ENCODE results near the gene RELL2.
A peak's percentile ranks its signal among the peaks of the same experiment; 100 is the strongest.

RELL2 gene

GRCh38 chr5:141649056-141649688, 12.4 kb downstream of the RELL2 start:
- H3K4me3 ChIP-seq (ENCODE audit: low read length) = no peak overlapping the region
- TF ChIP-seq CTCF (conservative IDR thresholded peaks at IDR 0.05; ENCODE audit: low read length) = no peak
- DNase-seq (ENCODE audit: low read depth) = no peak

- DNase-seq (ENCODE audit: low read depth) = no peak
- TF ChIP-seq CTCF (conservative IDR thresholded peaks at IDR 0.05; ENCODE audit: low read length) = no peak
- H3K4me3 ChIP-seq (ENCODE audit: low read length) = no peak overlapping the region
These were observed 13.2 kb downstream of the RELL2 start for GRCh38 chr5:141649972-141650371.

GRCh38 chr5:141650851-141651727, 14.3 kb downstream of the RELL2 start, which contains the start of gene FCHSD1:
Gene FCHSD1, minus strand, starts transcription at chr5:141651418. Its CDS starts 50 bp downstream, at chr5:141651368.
- H3K4me3 ChIP-seq (ENCODE audit: low read length) = peak within 1 kb of the TSS; percentile 84

DNA sequence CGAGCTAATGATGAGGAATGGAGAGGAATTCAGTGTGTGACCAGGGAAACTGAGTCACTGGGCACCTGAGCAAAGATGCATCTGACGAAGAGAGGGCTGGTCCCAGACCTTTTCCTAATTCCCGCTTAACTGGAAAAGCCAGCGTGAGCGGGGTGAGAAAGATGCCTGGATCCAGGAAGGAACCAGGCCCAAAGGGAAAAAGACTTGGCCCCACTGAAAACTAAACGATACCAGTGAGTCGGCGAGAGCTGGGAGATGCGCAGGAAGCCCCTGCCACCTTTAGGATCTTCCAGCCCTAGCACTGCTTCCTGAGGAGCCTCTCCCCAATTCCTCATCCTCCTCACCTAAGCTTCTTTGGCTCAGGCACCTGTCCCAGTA, 14.9 kb downstream of the RELL2 start:
- TF ChIP-seq CTCF (conservative IDR thresholded peaks at IDR 0.05; ENCODE audit: low read length) = no peak
- DNase-seq (ENCODE audit: low read depth) = no peak
- peak overlapping the region; percentile 84 for H3K4me3 ChIP-seq (ENCODE audit: low read length)

More at GRCh38 chr5:141650851-141651727, 14.3 kb downstream of the RELL2 start, which contains the start of gene FCHSD1:
- peak; percentile 74 for DNase-seq (ENCODE audit: low read depth)
- TF ChIP-seq CTCF (conservative IDR thresholded peaks at IDR 0.05; ENCODE audit: low read length) = no peak

- DNase-seq (ENCODE audit: low read depth) = peak; percentile 89
These were observed 17.5 kb downstream of the RELL2 start for GRCh38 chr5:141654298-141654697.

GRCh38 chr5:141655020-141655419, 18.2 kb downstream of the RELL2 start:
- H3K4me3 ChIP-seq (ENCODE audit: low read length) = no peak overlapping the region
- DNase-seq (ENCODE audit: low read depth) = no peak
- TF ChIP-seq CTCF (conservative IDR thresholded peaks at IDR 0.05; ENCODE audit: low read length) = no peak

More at GRCh38 chr5:141654298-141654697, 17.5 kb downstream of the RELL2 start:
- no peak overlapping the region for H3K4me3 ChIP-seq (ENCODE audit: low read length)
- TF ChIP-seq CTCF (conservative IDR thresholded peaks at IDR 0.05; ENCODE audit: low read length) = no peak
